Fibroblast of lung (primary cell): ENCODE results near the gene PMFBP1.

Source experiments
- CTCF ChIP-seq, 2 donors: IDR thresholded peaks in 1 of 2; conservative IDR thresholded peaks in 1 of 2; 1 replicate in 1 of 2; 2 replicates in 1 of 2; pipeline ENCODE4 v1.5.1; 2011 to 2012; ENCODE audit warnings: low read length in 2 of 2, control low read depth in 1 of 2, inconsistent platforms in 1 of 2, low read depth in 1 of 2, mild to moderate bottlenecking in 1 of 2
- EZH2 ChIP-seq: IDR thresholded peaks from 2 replicates; pipeline ENCODE4 v1.5.1; 2012; ENCODE audit warnings: low read length, control low read depth, mild to moderate bottlenecking; ENCODE audit errors: missing control alignments

- TF ChIP-seq EZH2 (no peak), CTCF (conservative IDR thresholded peaks at IDR 0.05 in 1 of 2, IDR thresholded peaks at IDR 0.05 in 1 of 2; ENCODE audit: low read depth in 1 of 2, low read length in 2 of 2) (no peak)
Observed at GRCh38 chr16:72109966-72110530, 61.9 kb downstream of the PMFBP1 start.
